ENCODE results near the gene PPP2R3C. TPM values are rescaled to one million over a fixed set of nuclear protein-coding genes. Genes with fewer than 3 reads are reported as not detected.
A peak's percentile ranks its signal among the peaks of the same experiment; 100 is the strongest.

Gene PPP2R3C
- total and polyA plus RNA-seq, 2 of the 13 experiments (the other 11 are each of a cell fraction or from before 2014, with no cell fraction given) = 63.4 to 102 TPM

DNA sequence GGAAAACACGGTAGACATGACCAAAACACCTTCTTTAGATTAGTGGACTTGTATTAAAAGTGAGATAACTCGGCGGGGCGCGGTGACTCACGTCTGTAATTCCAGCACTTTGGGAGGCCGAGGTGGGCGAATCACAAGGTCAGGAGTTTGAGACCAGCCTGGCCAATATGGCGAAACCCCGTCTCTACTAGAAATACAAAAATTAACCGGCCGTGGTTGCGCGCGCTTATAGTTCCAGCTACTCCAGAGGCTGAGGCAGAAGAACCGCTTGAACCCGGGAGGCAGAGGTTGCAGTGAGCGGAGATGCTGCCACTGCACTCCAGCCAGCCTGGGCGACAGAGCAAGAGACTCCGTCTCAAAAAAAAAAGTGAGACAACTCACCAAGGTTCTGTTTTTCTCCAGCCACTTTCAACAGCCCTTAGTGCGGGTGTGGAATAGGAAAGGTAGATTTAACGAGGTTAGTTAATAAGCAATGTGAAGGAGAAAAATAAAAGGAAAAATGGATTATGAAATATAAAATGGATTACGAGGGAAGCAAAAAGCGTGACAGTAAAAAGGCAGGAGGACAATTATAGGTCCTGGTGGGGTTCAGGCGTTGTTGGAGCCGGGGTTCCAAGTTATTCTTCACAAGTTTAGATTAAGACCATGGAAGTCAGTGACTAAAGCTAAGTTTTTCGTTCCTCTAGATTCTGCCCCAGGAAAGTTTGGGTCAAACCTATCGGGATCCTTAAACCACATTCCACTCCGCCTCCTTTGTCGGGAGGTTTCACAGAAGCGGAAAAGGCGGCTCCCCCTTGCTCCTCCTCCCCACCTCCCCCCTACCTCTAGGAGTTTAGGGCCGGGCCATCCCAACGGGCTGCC lies 534 bp downstream of the PPP2R3C start (continued):
- TF ChIP-seq, protein P1, sequence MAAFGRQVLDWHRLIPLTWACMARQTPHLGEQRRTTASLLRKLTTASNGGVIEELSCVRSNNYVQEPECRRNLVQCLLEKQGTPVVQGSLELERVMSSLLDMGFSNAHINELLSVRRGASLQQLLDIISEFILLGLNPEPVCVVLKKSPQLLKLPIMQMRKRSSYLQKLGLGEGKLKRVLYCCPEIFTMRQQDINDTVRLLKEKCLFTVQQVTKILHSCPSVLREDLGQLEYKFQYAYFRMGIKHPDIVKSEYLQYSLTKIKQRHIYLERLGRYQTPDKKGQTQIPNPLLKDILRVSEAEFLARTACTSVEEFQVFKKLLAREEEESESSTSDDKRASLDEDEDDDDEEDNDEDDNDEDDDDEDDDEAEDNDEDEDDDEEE (CRISPR knock-in tag; IDR thresholded peaks at IDR 0.05) = 0 out of 2 replicates have a peak, but pooled peaks have one; percentile 37
- TF ChIP-seq SAFB2 (CRISPR knock-in tag; IDR thresholded peaks at IDR 0.05; ENCODE audit: borderline replicate concordance, low read depth) (no peak), LCORL (IDR thresholded peaks at IDR 0.05) (peak; percentile 77; the same call in 1 of the 2 replicates), LCORL (CRISPR knock-in tag; IDR thresholded peaks at IDR 0.05) (no peak), ZBTB38 (CRISPR knock-in tag; IDR thresholded peaks at IDR 0.05) (peak; percentile 99), SPEN (CRISPR knock-in tag; IDR thresholded peaks at IDR 0.05; ENCODE audit: low read depth) (no peak), ZZZ3 (CRISPR knock-in tag; IDR thresholded peaks at IDR 0.05; ENCODE audit: borderline replicate concordance) (no peak), ZNF337 (CRISPR knock-in tag; IDR thresholded peaks at IDR 0.05; ENCODE audit: borderline replicate concordance, low read depth) (no peak; the same call in 1 of the 2 replicates)
- TF ChIP-seq, protein P2, sequence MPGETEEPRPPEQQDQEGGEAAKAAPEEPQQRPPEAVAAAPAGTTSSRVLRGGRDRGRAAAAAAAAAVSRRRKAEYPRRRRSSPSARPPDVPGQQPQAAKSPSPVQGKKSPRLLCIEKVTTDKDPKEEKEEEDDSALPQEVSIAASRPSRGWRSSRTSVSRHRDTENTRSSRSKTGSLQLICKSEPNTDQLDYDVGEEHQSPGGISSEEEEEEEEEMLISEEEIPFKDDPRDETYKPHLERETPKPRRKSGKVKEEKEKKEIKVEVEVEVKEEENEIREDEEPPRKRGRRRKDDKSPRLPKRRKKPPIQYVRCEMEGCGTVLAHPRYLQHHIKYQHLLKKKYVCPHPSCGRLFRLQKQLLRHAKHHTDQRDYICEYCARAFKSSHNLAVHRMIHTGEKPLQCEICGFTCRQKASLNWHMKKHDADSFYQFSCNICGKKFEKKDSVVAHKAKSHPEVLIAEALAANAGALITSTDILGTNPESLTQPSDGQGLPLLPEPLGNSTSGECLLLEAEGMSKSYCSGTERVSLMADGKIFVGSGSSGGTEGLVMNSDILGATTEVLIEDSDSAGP (CRISPR knock-in tag; IDR thresholded peaks at IDR 0.05; ENCODE audit: borderline replicate concordance) = no peak
- TF ChIP-seq, protein P3, sequence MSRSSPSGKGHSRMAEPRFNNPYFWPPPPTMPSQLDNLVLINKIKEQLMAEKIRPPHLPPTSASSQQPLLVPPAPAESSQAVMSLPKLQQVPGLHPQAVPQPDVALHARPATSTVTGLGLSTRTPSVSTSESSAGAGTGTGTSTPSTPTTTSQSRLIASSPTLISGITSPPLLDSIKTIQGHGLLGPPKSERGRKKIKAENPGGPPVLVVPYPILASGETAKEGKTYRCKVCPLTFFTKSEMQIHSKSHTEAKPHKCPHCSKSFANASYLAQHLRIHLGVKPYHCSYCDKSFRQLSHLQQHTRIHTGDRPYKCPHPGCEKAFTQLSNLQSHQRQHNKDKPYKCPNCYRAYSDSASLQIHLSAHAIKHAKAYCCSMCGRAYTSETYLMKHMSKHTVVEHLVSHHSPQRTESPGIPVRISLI (CRISPR knock-in tag; IDR thresholded peaks at IDR 0.05; ENCODE audit: borderline replicate concordance) = no peak; the same call in none of the 2 replicates
- TF ChIP-seq, protein P4, sequence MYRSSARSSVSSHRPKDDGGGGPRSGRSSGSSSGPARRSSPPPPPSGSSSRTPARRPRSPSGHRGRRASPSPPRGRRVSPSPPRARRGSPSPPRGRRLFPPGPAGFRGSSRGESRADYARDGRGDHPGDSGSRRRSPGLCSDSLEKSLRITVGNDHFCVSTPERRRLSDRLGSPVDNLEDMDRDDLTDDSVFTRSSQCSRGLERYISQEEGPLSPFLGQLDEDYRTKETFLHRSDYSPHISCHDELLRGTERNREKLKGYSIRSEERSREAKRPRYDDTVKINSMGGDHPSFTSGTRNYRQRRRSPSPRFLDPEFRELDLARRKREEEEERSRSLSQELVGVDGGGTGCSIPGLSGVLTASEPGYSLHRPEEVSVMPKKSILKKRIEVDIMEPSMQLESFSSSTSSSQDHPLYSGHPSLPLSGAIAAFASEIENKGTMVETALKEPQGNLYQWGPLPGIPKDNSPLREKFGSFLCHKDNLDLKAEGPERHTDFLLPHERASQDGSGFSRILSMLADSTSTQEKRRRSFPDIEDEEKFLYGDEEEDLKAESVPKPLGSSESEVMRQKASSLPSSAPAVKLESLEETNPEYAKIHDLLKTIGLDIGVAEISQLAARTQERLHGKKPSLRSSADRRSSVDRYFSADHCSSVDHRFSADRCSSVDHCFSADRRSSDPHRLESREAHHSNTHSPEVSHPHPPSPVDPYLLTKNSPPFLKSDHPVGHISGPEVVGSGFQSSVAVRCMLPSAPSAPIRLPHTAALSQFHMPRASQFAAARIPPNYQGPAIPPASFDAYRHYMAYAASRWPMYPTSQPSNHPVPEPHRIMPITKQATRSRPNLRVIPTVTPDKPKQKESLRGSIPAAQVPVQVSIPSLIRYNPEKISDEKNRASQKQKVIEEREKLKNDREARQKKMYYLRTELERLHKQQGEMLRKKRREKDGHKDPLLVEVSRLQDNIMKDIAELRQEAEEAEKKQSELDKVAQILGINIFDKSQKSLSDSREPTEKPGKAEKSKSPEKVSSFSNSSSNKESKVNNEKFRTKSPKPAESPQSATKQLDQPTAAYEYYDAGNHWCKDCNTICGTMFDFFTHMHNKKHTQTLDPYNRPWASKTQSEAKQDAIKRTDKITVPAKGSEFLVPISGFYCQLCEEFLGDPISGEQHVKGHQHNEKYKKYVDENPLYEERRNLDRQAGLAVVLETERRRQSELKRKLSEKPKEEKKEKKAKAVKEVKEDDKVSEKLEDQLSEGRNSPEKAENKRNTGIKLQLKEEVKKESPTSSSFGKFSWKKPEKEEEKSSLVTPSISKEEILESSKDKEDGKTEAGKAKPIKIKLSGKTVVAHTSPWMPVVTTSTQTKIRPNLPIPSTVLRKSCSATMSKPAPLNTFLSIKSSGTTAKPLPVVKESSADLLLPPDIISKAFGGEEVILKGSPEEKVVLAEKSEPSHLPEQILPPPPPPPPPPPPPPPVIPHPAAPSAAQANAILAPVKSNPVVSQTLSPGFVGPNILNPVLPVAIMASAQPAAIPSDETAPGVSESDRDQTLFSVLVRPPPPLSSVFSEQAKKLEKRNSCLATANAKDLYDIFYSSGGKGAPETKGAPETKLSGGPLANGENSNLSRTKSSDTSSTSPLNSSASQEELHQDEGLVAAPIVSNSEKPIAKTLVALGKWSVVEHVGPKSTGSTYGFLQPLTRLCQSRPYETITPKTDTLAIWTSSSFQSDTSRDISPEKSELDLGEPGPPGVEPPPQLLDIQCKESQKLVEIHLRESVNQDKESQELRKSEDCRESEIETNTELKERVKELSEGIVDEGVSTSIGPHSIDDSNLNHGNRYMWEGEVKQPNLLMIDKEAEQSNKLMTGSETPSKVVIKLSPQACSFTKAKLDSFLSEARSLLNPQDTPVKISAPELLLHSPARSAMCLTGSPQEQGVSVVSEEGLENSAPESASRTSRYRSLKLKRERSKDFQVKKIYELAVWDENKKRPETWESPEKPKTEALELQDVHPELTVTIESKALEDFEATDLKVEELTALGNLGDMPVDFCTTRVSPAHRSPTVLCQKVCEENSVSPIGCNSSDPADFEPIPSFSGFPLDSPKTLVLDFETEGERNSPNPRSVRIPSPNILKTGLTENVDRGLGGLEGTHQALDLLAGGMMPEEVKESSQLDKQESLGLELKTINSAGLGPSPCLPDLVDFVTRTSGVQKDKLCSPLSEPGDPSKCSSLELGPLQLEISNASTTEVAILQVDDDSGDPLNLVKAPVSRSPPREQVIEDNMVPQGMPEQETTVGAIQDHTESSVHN (CRISPR knock-in tag; IDR thresholded peaks at IDR 0.05) = no peak
- TF ChIP-seq, protein P5, sequence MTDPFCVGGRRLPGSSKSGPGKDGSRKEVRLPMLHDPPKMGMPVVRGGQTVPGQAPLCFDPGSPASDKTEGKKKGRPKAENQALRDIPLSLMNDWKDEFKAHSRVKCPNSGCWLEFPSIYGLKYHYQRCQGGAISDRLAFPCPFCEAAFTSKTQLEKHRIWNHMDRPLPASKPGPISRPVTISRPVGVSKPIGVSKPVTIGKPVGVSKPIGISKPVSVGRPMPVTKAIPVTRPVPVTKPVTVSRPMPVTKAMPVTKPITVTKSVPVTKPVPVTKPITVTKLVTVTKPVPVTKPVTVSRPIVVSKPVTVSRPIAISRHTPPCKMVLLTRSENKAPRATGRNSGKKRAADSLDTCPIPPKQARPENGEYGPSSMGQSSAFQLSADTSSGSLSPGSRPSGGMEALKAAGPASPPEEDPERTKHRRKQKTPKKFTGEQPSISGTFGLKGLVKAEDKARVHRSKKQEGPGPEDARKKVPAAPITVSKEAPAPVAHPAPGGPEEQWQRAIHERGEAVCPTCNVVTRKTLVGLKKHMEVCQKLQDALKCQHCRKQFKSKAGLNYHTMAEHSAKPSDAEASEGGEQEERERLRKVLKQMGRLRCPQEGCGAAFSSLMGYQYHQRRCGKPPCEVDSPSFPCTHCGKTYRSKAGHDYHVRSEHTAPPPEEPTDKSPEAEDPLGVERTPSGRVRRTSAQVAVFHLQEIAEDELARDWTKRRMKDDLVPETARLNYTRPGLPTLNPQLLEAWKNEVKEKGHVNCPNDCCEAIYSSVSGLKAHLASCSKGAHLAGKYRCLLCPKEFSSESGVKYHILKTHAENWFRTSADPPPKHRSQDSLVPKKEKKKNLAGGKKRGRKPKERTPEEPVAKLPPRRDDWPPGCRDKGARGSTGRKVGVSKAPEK (CRISPR knock-in tag; IDR thresholded peaks at IDR 0.05; ENCODE audit: borderline replicate concordance) = no peak
